ENCODE measurements around the gene PPFIBP2.

DNA sequence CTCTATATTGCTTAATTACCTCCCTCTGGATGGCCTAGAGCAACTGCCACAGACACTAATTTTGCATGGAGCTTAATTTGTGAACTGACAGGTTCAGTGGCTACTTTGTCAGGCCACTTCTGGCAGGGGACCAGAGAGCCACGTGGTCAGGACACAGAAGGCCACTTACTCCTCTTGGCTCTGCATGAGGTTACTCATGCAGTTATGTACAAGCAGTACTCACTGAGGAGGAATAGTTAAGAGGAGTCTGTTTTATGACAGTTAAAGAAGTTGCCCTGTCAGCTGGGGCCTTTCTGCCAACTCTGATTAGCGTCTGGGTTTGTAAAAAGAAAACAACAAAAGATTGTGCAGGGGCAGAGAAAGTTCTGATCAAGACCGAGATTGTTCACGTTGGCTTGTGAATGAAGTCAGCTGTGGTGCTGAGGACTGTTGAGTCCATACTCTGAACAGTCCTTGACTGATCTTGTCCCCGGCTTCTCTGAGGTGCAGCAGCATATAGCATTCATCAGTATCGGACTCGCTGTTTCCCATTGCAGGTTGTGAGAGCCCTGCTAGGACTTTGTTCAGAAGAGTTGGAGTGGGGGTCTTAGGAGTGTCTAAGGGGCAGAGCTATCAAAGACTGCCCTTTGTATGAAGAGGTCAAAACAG lies 41.4 kb downstream of the PPFIBP2 start:
- no peak for TF ChIP-seq KDM1A (IDR thresholded peaks at IDR 0.05; ENCODE audit: low read depth)
- TF ChIP-seq CHD2 (IDR thresholded peaks at IDR 0.05; ENCODE audit: low read length, partially characterized antibody): no peak
- no peak for TF ChIP-seq RCOR1 (IDR thresholded peaks at IDR 0.05; ENCODE audit: low read depth, low read length)
- TF ChIP-seq, protein P1, sequence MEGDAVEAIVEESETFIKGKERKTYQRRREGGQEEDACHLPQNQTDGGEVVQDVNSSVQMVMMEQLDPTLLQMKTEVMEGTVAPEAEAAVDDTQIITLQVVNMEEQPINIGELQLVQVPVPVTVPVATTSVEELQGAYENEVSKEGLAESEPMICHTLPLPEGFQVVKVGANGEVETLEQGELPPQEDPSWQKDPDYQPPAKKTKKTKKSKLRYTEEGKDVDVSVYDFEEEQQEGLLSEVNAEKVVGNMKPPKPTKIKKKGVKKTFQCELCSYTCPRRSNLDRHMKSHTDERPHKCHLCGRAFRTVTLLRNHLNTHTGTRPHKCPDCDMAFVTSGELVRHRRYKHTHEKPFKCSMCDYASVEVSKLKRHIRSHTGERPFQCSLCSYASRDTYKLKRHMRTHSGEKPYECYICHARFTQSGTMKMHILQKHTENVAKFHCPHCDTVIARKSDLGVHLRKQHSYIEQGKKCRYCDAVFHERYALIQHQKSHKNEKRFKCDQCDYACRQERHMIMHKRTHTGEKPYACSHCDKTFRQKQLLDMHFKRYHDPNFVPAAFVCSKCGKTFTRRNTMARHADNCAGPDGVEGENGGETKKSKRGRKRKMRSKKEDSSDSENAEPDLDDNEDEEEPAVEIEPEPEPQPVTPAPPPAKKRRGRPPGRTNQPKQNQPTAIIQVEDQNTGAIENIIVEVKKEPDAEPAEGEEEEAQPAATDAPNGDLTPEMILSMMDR (IDR thresholded peaks at IDR 0.05): no peak
- TF ChIP-seq POLR2A (IDR thresholded peaks at IDR 0.05; ENCODE audit: low read length): no peak
- TF ChIP-seq JUN (IDR thresholded peaks at IDR 0.05): no peak
- TF ChIP-seq MAFK (IDR thresholded peaks at IDR 0.05; ENCODE audit: partially characterized antibody): no peak
- TF ChIP-seq MYC (IDR thresholded peaks at IDR 0.05; ENCODE audit: borderline replicate concordance, low read length): no peak
- TF ChIP-seq RAD21 (conservative IDR thresholded peaks at IDR 0.05 in 1 of 2, IDR thresholded peaks at IDR 0.05 in 1 of 2): no peak

Data from A549 (cell line).